Dendritic cell treated with granulocyte-macrophage colony-stimulating factor and Interleukin-4, amounts not matched to agents 40 ng/mL and 50 ng/mL, for 4 days (primary cell): ENCODE data around the gene POU2F3.

Source experiments
- H3K27ac Mint-ChIP-seq: one replicate; pipeline ENCODE4 v1.8.0; 2022; ENCODE audit warnings: mild to moderate bottlenecking, mixed read lengths
- H3K27me3 Mint-ChIP-seq: one replicate; pipeline ENCODE4 v1.8.0; 2022; ENCODE audit warnings: mild to moderate bottlenecking, mixed read lengths
- H3K36me3 Mint-ChIP-seq: one replicate; pipeline ENCODE4 v1.8.0; 2022; ENCODE audit warnings: low read depth, mixed read lengths
- H3K4me1 Mint-ChIP-seq: one replicate; pipeline ENCODE4 v1.8.0; 2022; ENCODE audit warnings: low read depth, mixed read lengths
- H3K4me3 Mint-ChIP-seq: one replicate; pipeline ENCODE4 v1.8.0; 2022; ENCODE audit warnings: mild to moderate bottlenecking, moderate library complexity, mixed read lengths
- H3K9me3 Mint-ChIP-seq: one replicate; pipeline ENCODE4 v1.8.0; 2022; ENCODE audit warnings: mixed read lengths
- intact Hi-C: fragments of 100-400 bp; cut with micrococcal nuclease; formaldehyde crosslinking; loops from one replicate; pipeline ENCODE4 v1.15.0; 2022

The POU2F3 gene

GRCh38 chr11:120306519-120307242 is 66.7 kb downstream of the POU2F3 start:
- H3K4me1 Mint-ChIP-seq = peaks cover 10% of the 10 kb centered on the region
- no peak overlapping the region for H3K27ac Mint-ChIP-seq
- peaks cover 46% of the 10 kb centered on the region for H3K27me3 Mint-ChIP-seq
- no peak overlapping the region for H3K4me3 Mint-ChIP-seq
- intact Hi-C loops = no loop called here
- H3K36me3 Mint-ChIP-seq = no peaks in the 10 kb centered on the region
- H3K9me3 Mint-ChIP-seq = no peaks in the 10 kb centered on the region

GRCh38 chr11:120307476-120307875 is 67.5 kb downstream of the POU2F3 start:
- H3K27me3 Mint-ChIP-seq = peaks cover 42% of the 10 kb centered on the region
- no peak overlapping the region for H3K4me3 Mint-ChIP-seq
- intact Hi-C loops = no loop called here
- no peak overlapping the region for H3K27ac Mint-ChIP-seq
- no peaks in the 10 kb centered on the region for H3K36me3 Mint-ChIP-seq
- H3K4me1 Mint-ChIP-seq = peaks cover 10% of the 10 kb centered on the region
- no peaks in the 10 kb centered on the region for H3K9me3 Mint-ChIP-seq

GRCh38 chr11:120308081-120308480 is 68.1 kb downstream of the POU2F3 start:
- H3K36me3 Mint-ChIP-seq = no peaks in the 10 kb centered on the region
- H3K4me3 Mint-ChIP-seq = no peak overlapping the region
- intact Hi-C loops = no loop called here
- no peak overlapping the region for H3K27ac Mint-ChIP-seq
- H3K9me3 Mint-ChIP-seq = no peaks in the 10 kb centered on the region
- H3K4me1 Mint-ChIP-seq = peaks cover 10% of the 10 kb centered on the region
- peaks cover 48% of the 10 kb centered on the region for H3K27me3 Mint-ChIP-seq

- Mint-ChIP-seq H3K9me3 (no peaks in the 10 kb centered on the region), H3K4me3 (no peak overlapping the region), H3K27me3 (peaks cover 46% of the 10 kb centered on the region), H3K36me3 (no peaks in the 10 kb centered on the region), H3K4me1 (no peaks in the 10 kb centered on the region), H3K27ac (no peak overlapping the region)
- intact Hi-C loops = no loop called here
Measured at GRCh38 chr11:120310870-120311269, 70.9 kb downstream of the POU2F3 start.

- Mint-ChIP-seq H3K9me3 (no peaks in the 10 kb centered on the region), H3K4me1 (no peaks in the 10 kb centered on the region), H3K36me3 (no peaks in the 10 kb centered on the region), H3K27me3 (peaks cover 60% of the 10 kb centered on the region), H3K27ac (no peak overlapping the region), H3K4me3 (no peak overlapping the region)
- intact Hi-C loops = no loop called here
Measured at GRCh38 chr11:120314861-120315260, 74.9 kb downstream of the POU2F3 start.

GRCh38 chr11:120316880-120317688 is 77.1 kb downstream of the POU2F3 start:
- Mint-ChIP-seq H3K9me3 (no peaks in the 10 kb centered on the region), H3K4me1 (no peaks in the 10 kb centered on the region), H3K27ac (no peak overlapping the region), H3K27me3 (peaks cover 74% of the 10 kb centered on the region), H3K4me3 (no peak overlapping the region), H3K36me3 (no peaks in the 10 kb centered on the region)
- intact Hi-C loops = no loop called here

GRCh38 chr11:120317689-120318480 is 77.9 kb downstream of the POU2F3 start:
- Mint-ChIP-seq H3K4me3 (no peak overlapping the region), H3K9me3 (no peaks in the 10 kb centered on the region), H3K4me1 (no peaks in the 10 kb centered on the region), H3K27ac (no peak overlapping the region), H3K27me3 (peaks cover 74% of the 10 kb centered on the region), H3K36me3 (no peaks in the 10 kb centered on the region)
- intact Hi-C loops = no loop called here

GRCh38 chr11:120318906-120319305 is 79.0 kb downstream of the POU2F3 start:
- peaks cover 77% of the 10 kb centered on the region for H3K27me3 Mint-ChIP-seq
- H3K4me3 Mint-ChIP-seq = no peak overlapping the region
- no peaks in the 10 kb centered on the region for H3K36me3 Mint-ChIP-seq
- no peaks in the 10 kb centered on the region for H3K4me1 Mint-ChIP-seq
- H3K9me3 Mint-ChIP-seq = no peaks in the 10 kb centered on the region
- intact Hi-C loops = no loop called here
- no peak overlapping the region for H3K27ac Mint-ChIP-seq

- Mint-ChIP-seq H3K9me3 (no peaks in the 10 kb centered on the region), H3K4me3 (peak within 1 kb of the TSS; percentile 44), H3K27me3 (peaks cover 83% of the 10 kb centered on the region), H3K4me1 (no peaks in the 10 kb centered on the region), H3K27ac (no peak within 1 kb of the TSS), H3K36me3 (no peaks in the 10 kb centered on the region)
- intact Hi-C loops = no loop called here
Measured at GRCh38 chr11:120324932-120325810, 85.2 kb downstream of the POU2F3 start, which contains the start of gene TLCD5. Gene TLCD5, plus strand, starts transcription at chr11:120325299. Its CDS starts 2,143 bp downstream, at chr11:120327442.

- peaks cover 89% of the 10 kb centered on the region for H3K27me3 Mint-ChIP-seq
- intact Hi-C loops = no loop called here
- no peaks in the 10 kb centered on the region for H3K36me3 Mint-ChIP-seq
- H3K4me1 Mint-ChIP-seq = no peaks in the 10 kb centered on the region
- no peak overlapping the region for H3K4me3 Mint-ChIP-seq
- H3K9me3 Mint-ChIP-seq = no peaks in the 10 kb centered on the region
- H3K27ac Mint-ChIP-seq = no peak overlapping the region
Measured at GRCh38 chr11:120326228-120326627, 86.3 kb downstream of the POU2F3 start.

- intact Hi-C loops = no loop called here
- Mint-ChIP-seq H3K27ac (no peak overlapping the region), H3K4me3 (no peak overlapping the region), H3K36me3 (no peaks in the 10 kb centered on the region), H3K27me3 (peaks cover 91% of the 10 kb centered on the region), H3K9me3 (no peaks in the 10 kb centered on the region), H3K4me1 (no peaks in the 10 kb centered on the region)
Measured at GRCh38 chr11:120326845-120327281, 86.9 kb downstream of the POU2F3 start.

- Mint-ChIP-seq H3K9me3 (no peaks in the 10 kb centered on the region), H3K27ac (no peak overlapping the region), H3K27me3 (peaks cover 89% of the 10 kb centered on the region), H3K36me3 (no peaks in the 10 kb centered on the region), H3K4me3 (no peak overlapping the region), H3K4me1 (no peaks in the 10 kb centered on the region)
- intact Hi-C loops = no loop called here
Measured at GRCh38 chr11:120327311-120327710, 87.4 kb downstream of the POU2F3 start.

GRCh38 chr11:120329556-120329955 is 89.6 kb downstream of the POU2F3 start:
- no peaks in the 10 kb centered on the region for H3K36me3 Mint-ChIP-seq
- H3K27me3 Mint-ChIP-seq = peaks cover 90% of the 10 kb centered on the region
- H3K9me3 Mint-ChIP-seq = no peaks in the 10 kb centered on the region
- intact Hi-C loops = no loop called here
- no peak overlapping the region for H3K27ac Mint-ChIP-seq
- H3K4me1 Mint-ChIP-seq = no peaks in the 10 kb centered on the region
- no peak overlapping the region for H3K4me3 Mint-ChIP-seq
